IMR-90 (cell line): ENCODE measurements around the gene PRRC2B. TPM values are rescaled to one million over a fixed set of nuclear protein-coding genes. Genes with fewer than 3 reads are reported as not detected.
A peak's percentile ranks its signal among the peaks of the same experiment; 100 is the strongest.

Source experiments
- ATAC-seq: fragments of 200-7000 bp; cut with Tn5 transposase; 2 replicates; pipeline ENCODE4 v1.9.1; 2020; ENCODE audit warnings: low read depth, mild to moderate bottlenecking, moderate library complexity
- BruUV-seq: library from RNA; stranded (reverse); fragments of 400-500 nt; replicated peaks from 2 replicates; lab custom pipeline; 2021; lab: Mats Ljungman, UMichigan
- CTCF ChIA-PET: fragments of 300-600 bp; formaldehyde crosslinking; extraction: SDS; loops from one replicate; lab custom pipeline; 2021; ENCODE audit warnings: antibody characterized with exemption; lab: Yijun Ruan, JAX
- POLR2A ChIA-PET: fragments of 300-600 bp; sonication (Branson Sonifier 250); formaldehyde crosslinking; loops from one replicate; lab custom pipeline; 2022; ENCODE audit warnings: antibody characterized with exemption; ENCODE audit not compliant: unreplicated experiment; lab: Charles Lee
- DNase-seq: peaks from one replicate; pipeline ENCODE4 v3.0.0; 2013
- H2AFZ ChIP-seq: replicated peaks from 2 replicates; pipeline ENCODE3; 2013; ENCODE audit warnings: low read length, mild to moderate bottlenecking; ENCODE audit not compliant: poor library complexity
- H2AK5ac ChIP-seq: 2 replicates; pipeline ENCODE4 v1.6.1; 2013; ENCODE audit warnings: low read depth, low read length, inconsistent platforms
- H2AK9ac ChIP-seq: replicated peaks from 2 replicates; pipeline ENCODE3; 2013; ENCODE audit warnings: mild to moderate bottlenecking, low read depth, low read length, moderate library complexity; ENCODE audit not compliant: poor library complexity
- H2BK120ac ChIP-seq: 2 replicates; pipeline ENCODE4 v1.6.1; 2013; ENCODE audit warnings: low read depth, low read length, inconsistent platforms
- H2BK15ac ChIP-seq: 3 replicates; pipeline ENCODE4 v1.6.1; 2013; ENCODE audit warnings: low read depth, low read length, inconsistent platforms
- H2BK20ac ChIP-seq: 2 replicates; pipeline ENCODE4 v1.6.1; 2013; ENCODE audit warnings: low read depth, mild to moderate bottlenecking, inconsistent platforms, low read length, moderate library complexity
- H2BK5ac ChIP-seq: 2 replicates; pipeline ENCODE4 v1.6.1; 2013; ENCODE audit warnings: mild to moderate bottlenecking, low read depth, low read length, inconsistent platforms; ENCODE audit not compliant: poor library complexity, severe bottlenecking
- H3K14ac ChIP-seq: replicated peaks from 2 replicates; pipeline ENCODE4 v1.6.1; 2013; ENCODE audit warnings: low read depth, low read length, inconsistent platforms
- H3K18ac ChIP-seq: 2 replicates; pipeline ENCODE4 v1.6.1; 2013; ENCODE audit warnings: low read depth, low read length, control low read depth
- H3K23ac ChIP-seq: 2 replicates; pipeline ENCODE4 v1.6.1; 2013; ENCODE audit warnings: low read depth, low read length, inconsistent platforms
- H3K27ac ChIP-seq: 2 replicates; pipeline ENCODE4 v1.5.1; 2013; ENCODE audit warnings: mild to moderate bottlenecking, control low read depth, low read length; ENCODE audit not compliant: insufficient read depth
- H3K27me3 ChIP-seq: 2 replicates; pipeline ENCODE4 v1.6.1; 2013; ENCODE audit warnings: low read length; ENCODE audit not compliant: control insufficient read depth, insufficient read depth
- H3K36me3 ChIP-seq: 2 replicates; pipeline ENCODE4 v1.6.1; 2013; ENCODE audit warnings: low read length, mixed read lengths; ENCODE audit not compliant: control insufficient read depth, insufficient read depth
- H3K4ac ChIP-seq: 2 replicates; pipeline ENCODE4 v1.6.1; 2013; ENCODE audit warnings: low read depth, low read length, inconsistent platforms
- H3K4me1 ChIP-seq: 2 replicates; pipeline ENCODE4 v1.6.1; 2013; ENCODE audit warnings: low read length, mixed read lengths; ENCODE audit not compliant: control insufficient read depth, insufficient read depth
- H3K4me2 ChIP-seq: 2 replicates; pipeline ENCODE4 v1.6.1; 2013; ENCODE audit warnings: low read depth, mild to moderate bottlenecking, control low read depth, low read length, moderate library complexity
- H3K4me3 ChIP-seq: 2 replicates; pipeline ENCODE4 v1.5.1; 2013; ENCODE audit warnings: low read depth, mild to moderate bottlenecking, control low read depth, low read length, moderate library complexity; ENCODE audit not compliant: insufficient read depth
- H3K56ac ChIP-seq: 2 replicates; pipeline ENCODE4 v1.6.1; 2013; ENCODE audit warnings: low read length, inconsistent platforms; ENCODE audit not compliant: insufficient read depth; ENCODE audit errors: extremely low read depth
- H3K79me1 ChIP-seq, 2 experiments: 2 replicates each; pipeline ENCODE4 v1.6.1; 2013; ENCODE audit warnings: low read length in 2 of 2, inconsistent platforms in 1 of 2, low read depth in 1 of 2
- H3K9ac ChIP-seq: 2 replicates; pipeline ENCODE4 v1.6.1; 2013; ENCODE audit warnings: low read depth, low read length, control low read depth
- H3K9me1 ChIP-seq: 2 replicates; pipeline ENCODE4 v1.6.1; 2013; ENCODE audit warnings: low read length, inconsistent platforms; ENCODE audit not compliant: insufficient read depth
- H3K9me3 ChIP-seq: 2 replicates; pipeline ENCODE4 v1.6.1; 2013; ENCODE audit warnings: low read length; ENCODE audit not compliant: control insufficient read depth, insufficient read depth
- H4K20me1 ChIP-seq: 2 replicates; pipeline ENCODE4 v1.6.1; 2013; ENCODE audit warnings: low read length, inconsistent platforms; ENCODE audit not compliant: insufficient read depth
- H4K5ac ChIP-seq: 2 replicates; pipeline ENCODE4 v1.6.1; 2013; ENCODE audit warnings: mild to moderate bottlenecking, low read depth, low read length, control low read depth
- H4K8ac ChIP-seq, 2 experiments: 2 replicates each; pipeline ENCODE4 v1.6.1; 2013; ENCODE audit warnings: low read depth in 2 of 2, low read length in 2 of 2, control low read depth in 1 of 2, inconsistent platforms in 1 of 2
- H4K91ac ChIP-seq: 2 replicates; pipeline ENCODE4 v1.6.1; 2013; ENCODE audit warnings: low read depth, low read length, inconsistent platforms; ENCODE audit not compliant: insufficient read depth
- CHD1 ChIP-seq: IDR thresholded peaks from 2 replicates; pipeline ENCODE4 v1.6.1; 2012; ENCODE audit warnings: low read depth, low read length, improper control_type of control experiment
- CTCF ChIP-seq: conservative IDR thresholded peaks from 2 replicates; pipeline ENCODE4 v1.5.1; 2012; ENCODE audit warnings: mild to moderate bottlenecking, low read depth, low read length, improper control_type of control experiment
- RAD21 ChIP-seq: IDR thresholded peaks from 2 replicates; pipeline ENCODE4 v1.6.1; 2012; ENCODE audit warnings: low read length, improper control_type of control experiment
- WGBS, 2 experiments: methylation state at CpG; one replicate each; pipeline versions ENCODE4 v1.1.5 to v1.1.7; 2013; ENCODE audit warnings: missing lambda C conversion rate in 2 of 2; ENCODE audit not compliant: insufficient read length in 1 of 2; ENCODE audit errors: extremely low coverage in 2 of 2; 5-methylcytosine and 5-hydroxymethylcytosine counted together
- dilution Hi-C: fragments of 300-500 bp; cut with HindIII; formaldehyde crosslinking; loops from one replicate; pipeline ENCODE4 v1.14.3; 2018; ENCODE audit warnings: low sequenced_read_pairs; ENCODE audit not compliant: unreplicated experiment
- in situ Hi-C: fragments of 300-500 bp; cut with MboI; formaldehyde crosslinking; loops from 3 replicates; pipeline ENCODE4 v1.14.3; 2019; ENCODE audit warnings: low sequenced_read_pairs, inconsistent platforms, mixed read lengths
- intact Hi-C: fragments of 100-400 bp; cut with micrococcal nuclease; formaldehyde crosslinking; loops from 2 replicates; pipeline ENCODE4 v1.10.0; 2022
- polyA plus RNA-seq, 3 experiments: library from polyadenylated mRNA; depleted of rRNA; stranded (reverse); fragments of >200 nt; gene quantifications; 2 replicates each; pipeline ENCODE4 v1.2.3, GENCODE V29; 2012; ENCODE audit warnings: low replicate concordance in 1 of 3
- total RNA-seq: library from RNA; depleted of rRNA; stranded (reverse); fragments of >200 nt; gene quantifications from 2 replicates; pipeline ENCODE4 v1.2.3, GENCODE V29; 2012

Gene PRRC2B
- total and polyA plus RNA-seq, 2 of the 4 experiments (the other 2 are of a cell fraction) = 19.4 to 39.1 TPM

- DNase-seq (no peak), ATAC-seq (no peak)
- Histone ChIP-seq H2BK120ac (no peak overlapping the region), H3K79me1 (peaks cover 32 to 39% of the 10 kb centered on the region in 2 experiments), H2AK9ac (no peak overlapping the region), H2BK20ac (no peak overlapping the region), H3K27me3 (no peaks in the 10 kb centered on the region), H2BK15ac (no peak overlapping the region), H3K4me1 (no peaks in the 10 kb centered on the region), H4K5ac (no peak overlapping the region), H2AFZ (no peak overlapping the region), H4K8ac (no peak overlapping the region), H3K27ac (no peak overlapping the region), H3K9me3 (no peaks in the 10 kb centered on the region), H3K4me2 (no peak overlapping the region), H3K56ac (no peak overlapping the region), H3K4me3 (no peak overlapping the region), H3K23ac (no peak overlapping the region), H3K14ac (no peak overlapping the region), H2AK5ac (no peak overlapping the region), H4K91ac (no peak overlapping the region), H4K20me1 (peaks cover 64% of the 10 kb centered on the region), H2BK5ac (no peak overlapping the region), H3K4ac (no peak overlapping the region), H3K18ac (no peak overlapping the region), H3K36me3 (peaks cover 78% of the 10 kb centered on the region), H3K9me1 (no peaks in the 10 kb centered on the region), H3K9ac (no peak overlapping the region)
- CTCF ChIA-PET = no interaction called here
- BruUV-seq = no TSS peak
- WGBS, 2 experiments = 91% methylated on average over 22 of the region's 40 CpGs; no CpG with 5 or more reads in 1 of the 2 experiments
- dilution Hi-C loops (no loop called here), in situ Hi-C loops (no loop called here), intact Hi-C loops (loop anchor here (5.0 to 10.0 kb wide), 2 partner anchors 79 to 331 kb away; no protein-coding TSS in a partner anchor)
- TF ChIP-seq RAD21 (0 out of 2 replicates have a peak, but pooled peaks have one; percentile 15), CTCF (peak; percentile 20; the same call in 1 of the 2 replicates), CHD1 (no peak)
- POLR2A ChIA-PET = no interaction called here
Measured at GRCh38 chr9:131475956-131476776, 82.3 kb downstream of the PRRC2B start.
